ENCODE results near the gene LSM7. TPM values are rescaled to one million over a fixed set of nuclear protein-coding genes. Genes with fewer than 3 reads are reported as not detected.

The LSM7 gene
- total RNA-seq, 1 experiment from 2014 or later: 270 TPM

DNA sequence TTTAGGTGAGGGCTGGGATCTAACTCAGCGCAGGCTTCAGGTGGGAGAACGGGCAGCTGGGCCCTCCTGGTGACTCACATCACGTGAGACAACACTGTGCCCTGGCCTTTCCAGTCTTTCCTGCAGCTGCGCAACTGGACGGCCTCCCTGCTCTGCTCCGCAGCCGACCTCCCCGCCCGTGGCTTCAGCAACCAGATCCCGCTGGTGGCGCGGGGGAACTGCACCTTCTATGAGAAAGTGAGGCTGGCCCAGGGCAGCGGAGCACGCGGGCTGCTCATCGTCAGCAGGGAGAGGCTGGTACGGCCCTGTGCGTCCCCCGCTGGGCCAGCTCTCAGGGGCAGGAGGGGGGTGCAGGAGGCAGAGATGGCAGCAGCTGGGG is 8.9 kb upstream of the LSM7 start:
- H3K27ac ChIP-seq: no peak overlapping the region
- H3K4me3 ChIP-seq: no peak overlapping the region
- H3K4me1 ChIP-seq (replicated peaks): no peaks in the 10 kb centered on the region
- H3K9me3 ChIP-seq (replicated peaks): no peaks in the 10 kb centered on the region; the same call in 1 of the 2 replicates
- peaks cover 32% of the 10 kb centered on the region for H3K36me3 ChIP-seq
- no peak for DNase-seq (ENCODE audit: low read depth in 1 of 2, low spot score in 2 of 2)
- no peaks in the 10 kb centered on the region for H3K27me3 ChIP-seq (replicated peaks)

DNA sequence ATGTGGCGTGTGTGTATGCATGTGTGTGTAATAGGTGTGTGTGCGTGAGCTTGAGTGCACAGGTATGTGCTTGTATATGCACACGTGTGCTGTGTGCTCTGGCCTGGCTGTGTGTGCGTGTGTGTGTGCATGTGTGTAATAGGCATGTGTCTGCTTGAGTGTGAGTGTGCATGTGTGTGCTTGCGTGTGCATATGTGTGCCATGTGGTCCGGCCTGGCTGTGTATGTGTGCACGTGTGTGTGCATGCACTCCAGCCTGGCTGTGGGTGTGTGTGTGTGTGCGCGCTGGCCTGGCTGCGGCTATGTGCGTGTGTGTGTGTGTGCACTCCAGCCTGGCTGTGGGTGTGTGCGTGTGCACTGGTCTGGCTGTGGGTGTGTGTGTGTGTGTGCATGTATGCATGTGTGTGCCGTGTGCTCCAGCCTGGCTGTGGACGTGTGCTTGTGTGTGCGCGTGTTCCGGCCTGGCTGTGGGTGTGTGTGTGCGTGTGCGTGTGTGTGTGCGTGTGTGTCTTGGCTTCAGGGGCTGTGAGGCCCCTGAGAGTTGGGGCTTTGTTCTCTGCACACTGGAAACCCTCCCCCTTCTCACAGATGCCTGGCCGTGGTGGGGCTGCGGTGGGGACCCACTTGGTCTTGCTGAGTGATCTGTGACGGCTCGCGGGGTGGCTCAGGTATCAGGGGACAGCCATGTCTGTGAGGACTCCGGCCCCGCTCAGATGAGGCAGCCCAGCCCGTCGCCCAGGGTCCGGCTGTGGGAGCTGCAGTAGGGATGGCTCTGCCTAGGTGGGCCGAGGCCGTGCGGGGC is 8.3 kb upstream of the LSM7 start:
- Histone ChIP-seq H3K36me3 (peaks cover 32% of the 10 kb centered on the region), H3K9me3 (replicated peaks) (no peaks in the 10 kb centered on the region; the same call in 1 of the 2 replicates), H3K27ac (no peak overlapping the region), H3K27me3 (replicated peaks) (no peaks in the 10 kb centered on the region), H3K4me3 (no peak overlapping the region), H3K4me1 (replicated peaks) (no peaks in the 10 kb centered on the region)
- no peak for DNase-seq (ENCODE audit: low read depth in 1 of 2, low spot score in 2 of 2)

DNA sequence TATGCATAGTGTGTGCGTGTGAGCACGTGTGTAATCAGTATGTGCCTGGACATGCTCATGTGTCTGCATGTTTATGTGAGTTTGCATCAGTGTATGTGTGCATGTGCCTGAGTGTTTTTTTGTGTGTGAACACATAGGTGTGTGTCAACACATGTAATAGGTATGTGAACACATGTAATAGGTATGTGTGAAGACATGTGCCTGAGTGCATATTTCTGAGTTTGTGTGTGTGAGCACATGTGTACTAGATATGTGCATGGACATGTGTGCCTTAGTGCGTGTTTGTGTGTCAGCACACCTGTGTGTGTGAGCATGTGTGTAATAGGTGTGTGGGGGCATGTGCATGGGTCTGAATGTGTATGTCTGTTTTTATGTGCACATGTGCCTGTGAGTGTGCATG is 7.5 kb upstream of the LSM7 start:
- no peak overlapping the region for H3K4me3 ChIP-seq
- no peaks in the 10 kb centered on the region for H3K4me1 ChIP-seq (replicated peaks)
- H3K36me3 ChIP-seq: peaks cover 27% of the 10 kb centered on the region
- no peak for DNase-seq (ENCODE audit: low read depth in 1 of 2, low spot score in 2 of 2)
- H3K9me3 ChIP-seq (replicated peaks): no peaks in the 10 kb centered on the region; the same call in 1 of the 2 replicates
- H3K27ac ChIP-seq: no peak overlapping the region
- H3K27me3 ChIP-seq (replicated peaks): no peaks in the 10 kb centered on the region

DNA sequence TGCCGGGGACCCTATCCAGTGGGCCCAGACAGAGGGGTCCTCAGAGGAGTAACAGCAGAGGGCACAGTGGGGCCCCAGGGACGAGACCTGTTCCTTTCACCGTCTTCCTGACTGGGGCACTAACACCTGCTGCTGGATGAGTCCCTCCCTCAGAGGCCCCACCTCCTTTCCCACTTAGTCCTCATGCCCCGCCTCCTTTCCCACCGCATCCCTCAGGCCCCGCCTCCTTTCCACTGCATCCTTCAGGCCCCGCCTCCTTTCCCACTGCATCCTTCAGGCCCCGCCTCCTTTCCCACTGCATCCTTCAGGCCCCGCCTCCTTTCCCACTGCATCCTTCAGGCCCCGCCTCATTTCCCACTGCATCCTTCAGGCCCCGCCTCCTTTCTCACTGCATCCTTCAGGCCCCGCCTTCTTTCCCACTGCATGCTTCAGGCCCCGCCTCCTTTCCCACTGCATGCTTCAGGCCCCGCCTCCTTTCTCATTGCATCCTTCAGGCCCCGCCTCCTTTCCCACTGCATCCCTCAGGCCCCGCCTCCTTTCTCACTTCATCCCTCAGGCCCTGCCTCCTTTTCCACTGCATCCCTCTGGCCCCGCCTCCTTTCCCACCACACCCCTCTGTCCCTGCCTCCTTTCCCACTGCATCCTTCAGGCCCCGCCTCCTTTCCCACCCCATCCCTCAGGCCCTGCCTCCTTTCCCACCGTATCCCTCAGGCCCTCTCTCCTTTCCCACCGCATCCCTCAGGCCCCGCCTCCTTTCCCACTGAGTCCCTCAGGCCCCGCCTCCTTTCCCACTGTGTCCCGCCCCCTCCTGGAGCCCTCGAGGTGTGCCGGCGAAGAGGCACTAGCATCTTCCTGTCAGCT is 6.8 kb upstream of the LSM7 start:
- DNase-seq (ENCODE audit: low read depth in 1 of 2, low spot score in 2 of 2): no peak
- H3K4me3 ChIP-seq: no peak overlapping the region
- H3K27me3 ChIP-seq (replicated peaks): no peaks in the 10 kb centered on the region
- H3K36me3 ChIP-seq: peaks cover 22% of the 10 kb centered on the region
- no peak overlapping the region for H3K27ac ChIP-seq
- no peaks in the 10 kb centered on the region; the same call in 1 of the 2 replicates for H3K9me3 ChIP-seq (replicated peaks)
- no peaks in the 10 kb centered on the region for H3K4me1 ChIP-seq (replicated peaks)

DNA sequence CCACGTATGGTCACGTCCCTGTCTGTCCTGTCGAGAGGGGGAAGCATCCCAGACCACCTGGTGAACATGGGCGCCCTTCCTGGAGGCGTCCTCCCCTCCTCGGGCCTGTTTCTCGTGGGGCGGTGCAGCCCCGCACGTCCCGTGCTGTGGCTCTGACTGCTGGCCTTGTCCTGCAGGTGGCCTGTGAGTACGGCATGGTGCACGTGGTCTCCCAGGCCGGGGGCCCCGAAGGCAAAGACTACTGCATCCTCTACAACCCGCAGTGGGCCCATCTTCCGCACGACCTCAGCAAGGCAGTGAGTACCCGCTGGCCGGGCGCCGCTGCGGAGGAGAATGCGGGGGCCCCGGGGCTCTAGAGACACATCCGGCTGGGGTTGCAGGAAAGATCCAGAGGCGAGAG is 6.0 kb upstream of the LSM7 start:
- no peaks in the 10 kb centered on the region for H3K27me3 ChIP-seq (replicated peaks)
- DNase-seq (ENCODE audit: low read depth in 1 of 2, low spot score in 2 of 2): no peak

DNA sequence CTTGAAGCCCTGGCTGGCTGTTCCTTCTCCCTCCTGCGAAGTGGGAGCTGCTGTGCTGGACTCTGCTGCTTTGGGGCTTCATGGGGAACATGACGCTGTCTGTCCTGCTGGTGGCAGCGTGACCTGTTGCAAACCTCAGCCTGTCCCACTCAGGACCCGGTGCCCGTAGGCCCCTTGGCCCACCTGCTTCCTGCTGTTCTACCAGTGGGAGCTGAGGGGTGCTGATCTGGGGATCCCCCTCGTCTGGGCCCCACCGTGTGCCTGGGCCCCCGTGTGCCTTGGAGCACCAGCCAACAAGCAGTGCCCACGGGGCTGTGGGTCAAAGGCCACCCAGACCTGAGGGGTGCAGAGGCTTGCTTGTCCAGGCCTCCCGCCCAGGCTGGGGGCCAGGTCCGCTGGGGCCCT is 5.4 kb upstream of the LSM7 start:
- no peak for DNase-seq (ENCODE audit: low read depth in 1 of 2, low spot score in 2 of 2)
- no peaks in the 10 kb centered on the region; the same call in 1 of the 2 replicates for H3K9me3 ChIP-seq (replicated peaks)
- H3K4me1 ChIP-seq (replicated peaks): peaks cover 6% of the 10 kb centered on the region
- no peak overlapping the region for H3K4me3 ChIP-seq
- H3K36me3 ChIP-seq: peaks cover 14% of the 10 kb centered on the region
- H3K27me3 ChIP-seq (replicated peaks): no peaks in the 10 kb centered on the region
- no peak overlapping the region for H3K27ac ChIP-seq

More for the DNA sequence above, 6.0 kb upstream of the LSM7 start:
- Histone ChIP-seq H3K4me3 (no peak overlapping the region), H3K4me1 (replicated peaks) (peaks cover 3% of the 10 kb centered on the region), H3K27ac (no peak overlapping the region), H3K36me3 (peaks cover 18% of the 10 kb centered on the region), H3K9me3 (replicated peaks) (no peaks in the 10 kb centered on the region; the same call in 1 of the 2 replicates)

DNA sequence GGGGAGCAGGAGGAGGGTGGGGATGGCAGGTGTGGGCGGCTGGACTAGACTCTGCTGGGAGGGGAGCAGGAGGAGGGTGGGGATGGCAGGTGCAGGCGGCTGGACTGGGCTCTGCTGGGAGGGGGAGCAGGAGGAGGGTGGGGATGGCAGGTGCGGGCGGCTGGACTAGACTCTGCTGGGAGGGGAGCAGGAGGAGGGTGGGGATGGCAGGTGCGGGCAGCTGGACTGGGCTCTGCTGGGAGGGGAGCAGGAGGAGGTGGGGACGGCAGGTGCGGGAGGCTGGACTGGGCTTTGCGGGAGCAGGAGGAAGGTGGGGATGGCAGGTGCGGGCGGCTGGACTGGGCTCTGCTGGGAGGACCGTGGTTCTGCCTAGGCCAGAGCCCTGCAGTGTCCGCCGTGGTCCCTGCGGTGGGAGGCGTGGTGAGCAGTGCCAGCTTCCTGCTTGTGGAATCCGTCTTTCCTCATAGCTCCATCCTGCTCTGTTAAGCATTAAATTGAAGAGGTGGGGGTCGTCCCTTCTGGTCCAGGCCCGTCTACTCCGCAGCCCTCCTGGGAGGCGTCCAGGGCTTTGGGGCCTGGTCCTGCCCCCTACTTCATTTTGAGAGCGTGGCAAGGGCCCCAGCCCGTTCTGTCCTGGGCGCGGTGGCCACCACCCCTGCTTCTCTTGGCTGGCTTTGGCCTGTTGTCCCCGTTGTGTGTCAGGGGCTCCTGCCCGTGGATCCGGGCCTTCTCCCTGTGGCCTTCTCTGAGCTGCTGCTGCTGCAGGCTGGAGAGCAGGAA is 4.8 kb upstream of the LSM7 start:
- Histone ChIP-seq H3K4me1 (replicated peaks) (peaks cover 6% of the 10 kb centered on the region), H3K27me3 (replicated peaks) (no peaks in the 10 kb centered on the region), H3K36me3 (peaks cover 18% of the 10 kb centered on the region), H3K9me3 (replicated peaks) (no peaks in the 10 kb centered on the region; the same call in 1 of the 2 replicates), H3K4me3 (no peak overlapping the region), H3K27ac (no peak overlapping the region)
- no peak for DNase-seq (ENCODE audit: low read depth in 1 of 2, low spot score in 2 of 2)

DNA sequence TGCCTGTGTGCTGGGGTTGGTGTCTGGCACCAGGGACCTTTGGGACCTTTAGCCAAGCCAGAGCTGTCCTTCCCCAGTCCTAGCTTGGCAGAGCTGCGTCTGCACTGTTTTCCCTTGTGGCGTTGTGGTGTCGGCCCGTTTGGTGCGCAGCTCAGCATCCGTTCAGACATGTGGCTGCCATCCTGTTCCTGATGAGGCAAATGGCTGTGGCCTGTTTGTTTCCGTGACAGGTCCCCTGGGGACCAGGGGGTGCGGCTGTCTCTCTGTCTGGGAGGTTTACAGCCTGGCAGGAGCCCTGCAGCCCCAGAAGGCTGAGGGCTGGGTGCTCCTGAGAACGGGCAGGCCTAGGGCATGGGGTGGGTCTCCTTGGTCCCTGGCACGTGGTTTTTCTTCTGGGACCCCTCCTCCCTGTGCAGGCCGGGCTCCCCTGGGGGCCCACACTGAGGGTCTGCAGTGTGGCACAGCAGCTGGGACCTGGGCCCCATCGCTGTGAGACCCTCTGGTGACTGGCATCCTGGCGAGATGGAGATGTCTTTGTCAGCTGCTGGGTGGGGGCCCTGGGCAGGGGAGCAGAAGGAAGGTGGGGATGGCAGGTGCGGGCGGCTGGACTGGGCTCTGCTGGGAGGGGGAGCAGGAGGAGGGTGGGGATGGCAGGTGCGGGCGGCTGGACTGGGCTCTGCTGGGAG is 4.1 kb upstream of the LSM7 start:
- no peak overlapping the region for H3K27ac ChIP-seq
- peaks cover 7% of the 10 kb centered on the region for H3K4me1 ChIP-seq (replicated peaks)
- no peak for DNase-seq (ENCODE audit: low read depth in 1 of 2, low spot score in 2 of 2)
- no peaks in the 10 kb centered on the region for H3K27me3 ChIP-seq (replicated peaks)
- H3K36me3 ChIP-seq: peaks cover 14% of the 10 kb centered on the region
- H3K9me3 ChIP-seq (replicated peaks): no peaks in the 10 kb centered on the region; the same call in 1 of the 2 replicates
- H3K4me3 ChIP-seq: no peak overlapping the region

DNA sequence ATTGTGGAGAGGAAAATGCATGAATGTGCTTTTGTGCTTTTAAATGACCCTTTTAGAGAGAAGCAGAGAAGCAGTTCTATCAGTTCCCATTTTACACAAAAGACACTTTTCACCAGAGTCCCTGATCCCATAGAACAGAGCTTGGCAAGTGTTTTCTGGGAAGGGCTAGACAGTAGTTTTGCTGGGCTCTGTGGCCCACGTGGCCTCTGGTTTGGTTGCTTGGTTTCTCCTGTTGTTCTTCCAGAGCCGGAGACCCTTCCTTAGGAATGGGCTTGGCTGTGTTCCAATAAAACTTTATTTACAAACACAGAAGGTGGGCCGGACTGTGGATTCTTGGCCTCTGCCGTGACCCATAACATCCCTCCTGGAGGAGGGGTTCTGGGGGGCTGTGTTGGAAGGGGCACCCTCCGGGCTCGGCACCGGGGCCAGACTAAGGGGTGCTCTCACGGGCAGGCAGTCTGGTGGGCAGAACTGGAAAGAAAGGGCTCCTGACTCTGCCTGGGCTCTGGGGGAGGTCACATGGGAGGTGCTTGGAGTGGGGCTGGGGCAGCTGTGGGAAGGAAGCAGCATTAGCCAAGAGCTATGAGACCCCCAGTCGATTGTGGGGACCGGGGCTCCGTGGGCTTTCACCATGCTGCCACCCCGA is 3.3 kb upstream of the LSM7 start:
- no peak overlapping the region for H3K4me3 ChIP-seq
- peaks cover 13% of the 10 kb centered on the region for H3K4me1 ChIP-seq (replicated peaks)
- H3K9me3 ChIP-seq (replicated peaks): no peaks in the 10 kb centered on the region; the same call in 1 of the 2 replicates
- no peak overlapping the region for H3K27ac ChIP-seq
- no peak for DNase-seq (ENCODE audit: low read depth in 1 of 2, low spot score in 2 of 2)
- H3K27me3 ChIP-seq (replicated peaks): no peaks in the 10 kb centered on the region
- H3K36me3 ChIP-seq: peaks cover 20% of the 10 kb centered on the region

DNA sequence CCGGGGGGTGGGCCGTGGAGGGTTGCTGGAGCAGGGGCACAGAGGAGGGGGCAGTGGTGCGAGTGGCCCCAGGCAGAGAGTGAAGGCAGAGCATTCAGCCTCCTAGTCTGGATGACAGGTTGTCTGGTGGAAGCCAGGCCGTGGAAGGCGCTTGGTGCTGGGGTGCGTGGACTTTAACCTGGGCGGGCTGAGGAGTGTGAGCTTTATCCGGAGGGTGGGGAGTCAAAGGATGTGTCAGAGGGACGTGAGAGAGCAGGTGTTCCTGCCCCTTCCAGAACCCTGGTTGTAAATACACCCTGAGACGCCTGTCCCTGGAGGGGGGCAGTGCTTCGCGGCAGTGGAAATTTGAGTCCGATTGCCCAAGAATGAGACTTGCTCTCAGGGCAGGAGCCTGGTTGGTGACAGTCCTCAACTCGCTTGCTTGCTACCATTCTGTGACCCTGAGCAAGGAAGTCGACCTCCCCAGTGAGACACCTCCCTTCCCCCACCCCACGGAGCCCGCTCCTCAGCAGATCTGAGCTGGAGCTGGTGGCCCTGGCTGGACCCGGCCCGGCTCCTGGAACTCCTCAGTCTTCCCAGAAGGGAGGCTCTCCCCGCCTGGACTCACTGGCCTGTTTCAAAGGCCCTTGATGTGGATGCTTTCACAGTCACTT is 2.4 kb upstream of the LSM7 start:
- Histone ChIP-seq H3K27ac (no peak overlapping the region), H3K4me1 (replicated peaks) (peaks cover 13% of the 10 kb centered on the region), H3K9me3 (replicated peaks) (no peaks in the 10 kb centered on the region; the same call in 1 of the 2 replicates), H3K4me3 (no peak overlapping the region), H3K27me3 (replicated peaks) (no peaks in the 10 kb centered on the region), H3K36me3 (peaks cover 30% of the 10 kb centered on the region)
- DNase-seq (ENCODE audit: low read depth in 1 of 2, low spot score in 2 of 2): no peak

DNA sequence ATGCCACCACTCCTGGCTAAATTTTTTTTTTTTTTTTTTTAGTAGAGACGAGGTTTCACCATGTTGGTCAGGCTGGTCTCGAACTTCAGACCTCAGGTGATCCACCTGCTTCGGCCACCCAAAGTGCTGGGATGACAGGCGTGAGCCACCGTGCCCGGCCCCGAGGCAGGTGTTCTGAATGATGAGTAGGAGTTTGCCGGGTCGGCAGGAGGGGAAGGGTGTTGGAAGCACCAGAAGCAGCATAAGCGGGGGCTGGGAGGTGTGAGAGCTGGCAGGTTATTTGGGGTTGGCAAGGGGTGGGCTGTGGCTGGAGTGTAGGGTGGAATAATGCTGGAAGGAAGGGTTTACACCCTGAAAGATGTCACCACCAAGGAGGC is 1.9 kb upstream of the LSM7 start:
- Histone ChIP-seq H3K4me1 (replicated peaks) (peaks cover 13% of the 10 kb centered on the region), H3K27ac (no peak overlapping the region), H3K9me3 (replicated peaks) (no peaks in the 10 kb centered on the region; the same call in 1 of the 2 replicates), H3K4me3 (no peak overlapping the region), H3K36me3 (peaks cover 34% of the 10 kb centered on the region), H3K27me3 (replicated peaks) (no peaks in the 10 kb centered on the region)
- no peak for DNase-seq (ENCODE audit: low read depth in 1 of 2, low spot score in 2 of 2)

DNA sequence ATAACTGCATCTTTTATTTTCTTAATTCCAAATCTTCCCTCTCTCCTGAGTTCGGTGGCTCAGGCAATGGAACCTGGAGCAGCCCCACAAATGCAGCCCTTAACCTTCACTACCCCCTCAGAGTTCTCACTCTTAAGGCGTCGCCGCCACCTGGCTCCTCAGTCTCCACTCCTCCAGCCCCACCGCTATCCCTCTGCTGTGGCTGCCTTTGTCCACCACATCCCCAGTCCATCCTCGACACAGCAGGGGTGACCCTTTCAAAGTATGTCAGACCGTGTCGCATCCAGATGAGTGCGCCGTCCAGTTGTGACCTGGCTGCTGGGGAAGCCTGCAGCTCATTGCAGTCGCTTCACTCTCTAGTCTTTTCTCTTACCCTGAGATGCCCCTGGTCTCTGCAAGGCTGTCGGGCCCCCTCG is 1.1 kb upstream of the LSM7 start:
- Histone ChIP-seq H3K4me1 (replicated peaks) (peaks cover 13% of the 10 kb centered on the region), H3K9me3 (replicated peaks) (no peaks in the 10 kb centered on the region), H3K27ac (no peak overlapping the region), H3K27me3 (replicated peaks) (no peaks in the 10 kb centered on the region), H3K36me3 (peaks cover 35% of the 10 kb centered on the region), H3K4me3 (peak overlapping the region; percentile 96)
- no peak for DNase-seq (ENCODE audit: low read depth in 1 of 2, low spot score in 2 of 2)
